Measurements from ENCODE around the gene C1orf35. TPM values are rescaled to one million over a fixed set of nuclear protein-coding genes. Genes with fewer than 3 reads are reported as not detected.
A peak's percentile ranks its signal among the peaks of the same experiment; 100 is the strongest.

Gene C1orf35
- total and polyA plus RNA-seq, 2 of the 8 experiments (the other 6 are each of a cell fraction or from before 2014, with no cell fraction given), result 18.6 to 19.9 TPM

- H3K56ac ChIP-seq (replicated peaks; ENCODE audit: insufficient read length, low read depth, low read length), result no peak overlapping the region
- no peak overlapping the region for H2BK5ac ChIP-seq (ENCODE audit: low read depth, low read length)
- peaks cover 21 to 49% of the 10 kb centered on the region in 2 experiments for H4K20me1 ChIP-seq (replicated peaks in 1 of 2; ENCODE audit: control insufficient read depth in 1 of 2, insufficient read depth in 2 of 2, low read length in 2 of 2)
- no peaks in the 10 kb centered on the region for H3K27me3 ChIP-seq (replicated peaks in 1 of 4; ENCODE audit: control insufficient read depth in 3 of 4, extremely low read depth in 1 of 4, insufficient read depth in 3 of 4, low read length in 3 of 4)
- H3K9ac ChIP-seq (replicated peaks in 1 of 4; ENCODE audit: extremely low read depth in 1 of 4, low read depth in 3 of 4, low read length in 3 of 4), result no peak overlapping the region; a peak in 1 of 7 replicates
- H3K79me2 ChIP-seq (ENCODE audit: control insufficient read depth in 1 of 2, insufficient read depth in 2 of 2, low read length in 2 of 2), result peaks cover 7 to 37% of the 10 kb centered on the region in 2 experiments; a peak in 3 of 4 replicates
- H2AK5ac ChIP-seq (ENCODE audit: low read depth, low read length), result no peak overlapping the region
- no peak overlapping the region for H3K27ac ChIP-seq (ENCODE audit: low read depth, low read length)
- DNase-seq (ENCODE audit: low read depth in 1 of 2, low spot score in 2 of 2) (no peak), FAIRE-seq (no peak)
- H3K23me2 ChIP-seq (ENCODE audit: low read depth, low read length), result peaks cover 6% of the 10 kb centered on the region; the same call in 1 of the 2 replicates
- H3K9me3 ChIP-seq (ENCODE audit: insufficient read depth in 2 of 2, low read depth in 1 of 2, low read length in 1 of 2), result peaks cover 3 to 5% of the 10 kb centered on the region in 2 experiments; a peak in 3 of 4 replicates
- CTCF ChIA-PET (ENCODE audit: partially characterized antibody), result interaction anchor here (0.6 to 3.8 kb wide), 9 partner anchors 8 to 1217 kb away, joined by 3 to 13 read pairs (median 4); no protein-coding TSS in a partner anchor
- H3K36me3 ChIP-seq (ENCODE audit: control insufficient read depth in 2 of 4, insufficient read depth in 4 of 4, low read length in 3 of 4), result peaks cover 13 to 38% (median 19%) of the 10 kb centered on the region in 4 experiments; a peak in 7 of 8 replicates
- no peak overlapping the region for H2BK20ac ChIP-seq (ENCODE audit: low read length)
- H4K8ac ChIP-seq (ENCODE audit: extremely low read depth, insufficient read depth, low read length), result no peak overlapping the region
- H3K4me2 ChIP-seq (ENCODE audit: insufficient read depth in 1 of 2, low read depth in 2 of 2, low read length in 2 of 2), result no peak overlapping the region
- H3K18ac ChIP-seq (ENCODE audit: extremely low read depth, low read length), result no peak overlapping the region
- no peak overlapping the region for H2AFZ ChIP-seq (ENCODE audit: low read length)
- no peak overlapping the region for H2BK12ac ChIP-seq (ENCODE audit: low read depth, low read length)
- H3K4ac ChIP-seq (replicated peaks; ENCODE audit: insufficient read length, low read depth, low read length), result no peak overlapping the region
- TF ChIP-seq E2F6 (IDR thresholded peaks at IDR 0.05) (no peak), POLR2AphosphoS5 (IDR thresholded peaks at IDR 0.05; ENCODE audit: low read depth, low read length) (peak; percentile 58; the same call in 1 of the 2 replicates)
- H3K4me3 ChIP-seq (ENCODE audit: extremely low read depth in 1 of 4, insufficient read depth in 2 of 4, low read depth in 3 of 4, low read length in 4 of 4), result no peak overlapping the region
- no peak overlapping the region for H3K23ac ChIP-seq (ENCODE audit: insufficient read length)
- peaks cover 28% of the 10 kb centered on the region for H3K79me1 ChIP-seq (ENCODE audit: low read depth, low read length)
- no peak overlapping the region for H2BK15ac ChIP-seq (ENCODE audit: low read length)
- H4K91ac ChIP-seq (replicated peaks; ENCODE audit: insufficient read length, low read length), result no peak overlapping the region
- H4K5ac ChIP-seq (ENCODE audit: insufficient read length, low read depth, low read length), result no peak overlapping the region
- no peak overlapping the region for H3K14ac ChIP-seq (ENCODE audit: insufficient read length)
- POLR2A ChIA-PET (ENCODE audit: partially characterized antibody), result interaction anchor here (0.9 to 5.6 kb wide), 5 partner anchors 9 to 317 kb away, joined by 3 to 53 read pairs (median 4); partner anchors contain the start of gene ARF1
- H3K4me1 ChIP-seq (replicated peaks in 1 of 4; ENCODE audit: control insufficient read depth in 3 of 4, insufficient read depth in 4 of 4, low read length in 3 of 4), result 0 out of 7 replicates have a peak, but pooled peaks cover 0 to 2% (median 0%) of the 10 kb centered on the region in 4 experiments
- 96% methylated on average over 20 of the region's 28 CpGs; no CpG with 5 or more reads in 1 of the 2 experiments for WGBS, 2 experiments (ENCODE audit: extremely low coverage in 1 of 2, insufficient coverage in 1 of 2, insufficient read length in 1 of 2, insufficient replicate concordance in 2 of 2, low coverage in 1 of 2, low lambda C conversion rate in 2 of 2, missing lambda C conversion rate in 1 of 2)
- H2BK120ac ChIP-seq (replicated peaks; ENCODE audit: low read depth, low read length), result no peak overlapping the region
Measured at GRCh38 chr1:228098323-228098931, 4.7 kb downstream of the C1orf35 start.
